ACC112 (cell line): ENCODE results near the gene SLC9A9.

Experiments
- H2AFZ ChIP-seq: fragments of 200-600 bp; sonication (generic); one replicate; pipeline ENCODE4 v1.6.0; 2017; ENCODE audit warnings: antibody characterized with exemption, low read length; ENCODE audit not compliant: unreplicated experiment
- H3K27ac ChIP-seq: fragments of 200-600 bp; sonication (generic); 2 replicates; pipeline ENCODE4 v1.5.1; 2014; ENCODE audit warnings: low read depth, mild to moderate bottlenecking, antibody characterized with exemption, low read length, moderate library complexity
- H3K27me3 ChIP-seq: fragments of 200-600 bp; sonication (generic); 2 replicates; pipeline ENCODE4 v1.6.1; 2014; ENCODE audit warnings: mild to moderate bottlenecking, antibody characterized with exemption, low read length, moderate library complexity, mixed read lengths; ENCODE audit not compliant: insufficient read depth
- H3K36me3 ChIP-seq: fragments of 200-600 bp; sonication (generic); 2 replicates; pipeline ENCODE4 v1.6.1; 2016; ENCODE audit warnings: mild to moderate bottlenecking, antibody characterized with exemption, low read length, moderate library complexity, mixed read lengths; ENCODE audit not compliant: insufficient read depth
- H3K4me1 ChIP-seq: fragments of 200-600 bp; sonication (generic); one replicate; pipeline ENCODE4 v1.6.1; 2016; ENCODE audit warnings: low read length, mixed read lengths; ENCODE audit not compliant: insufficient read depth, unreplicated experiment, control insufficient read depth
- H3K4me3 ChIP-seq: fragments of 200-600 bp; sonication (generic); 2 replicates; pipeline ENCODE4 v1.5.1; 2014; ENCODE audit warnings: mild to moderate bottlenecking, low read depth, low read length
- H3K79me2 ChIP-seq: fragments of 200-600 bp; sonication (generic); one replicate; pipeline ENCODE4 v1.6.0; 2016; ENCODE audit warnings: low read length; ENCODE audit not compliant: control insufficient read depth, unreplicated experiment, insufficient read depth

SLC9A9 gene

GRCh38 chr3:143565951-143566350 is 282.3 kb downstream of the SLC9A9 start:
- H3K36me3 ChIP-seq, result no peaks in the 10 kb centered on the region
- H3K27me3 ChIP-seq, result no peaks in the 10 kb centered on the region
- peaks cover 5% of the 10 kb centered on the region for H3K4me1 ChIP-seq
- H3K4me3 ChIP-seq, result no peak overlapping the region
- no peak overlapping the region for H2AFZ ChIP-seq
- H3K79me2 ChIP-seq, result no peaks in the 10 kb centered on the region
- no peak overlapping the region for H3K27ac ChIP-seq

- H2AFZ ChIP-seq, result no peak overlapping the region
- no peak overlapping the region for H3K27ac ChIP-seq
- H3K27me3 ChIP-seq, result no peaks in the 10 kb centered on the region
- H3K4me3 ChIP-seq, result no peak overlapping the region
- H3K79me2 ChIP-seq, result no peaks in the 10 kb centered on the region
- H3K4me1 ChIP-seq, result peaks cover 5% of the 10 kb centered on the region
- no peaks in the 10 kb centered on the region for H3K36me3 ChIP-seq
Observed at GRCh38 chr3:143563786-143564185, 284.5 kb downstream of the SLC9A9 start.

DNA sequence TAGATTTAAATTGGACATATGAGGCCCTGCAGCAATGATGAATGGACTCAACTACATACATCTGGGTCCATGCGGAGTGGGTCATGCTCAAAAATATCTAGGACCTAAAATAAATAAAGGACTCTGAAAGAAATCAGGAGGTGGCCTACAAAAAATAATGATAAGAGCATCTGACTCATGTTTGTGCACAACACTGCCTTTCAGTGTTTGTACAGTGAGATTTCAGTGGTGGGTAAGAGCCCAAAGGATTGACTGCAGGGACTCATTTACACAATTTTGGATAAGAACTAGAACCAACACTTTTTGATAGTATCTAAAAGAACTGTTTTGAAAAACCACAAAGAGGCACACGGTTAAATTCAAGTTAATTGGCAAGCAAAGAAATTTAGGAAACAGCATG is 285.5 kb downstream of the SLC9A9 start:
- H2AFZ ChIP-seq, result no peak overlapping the region
- H3K36me3 ChIP-seq, result no peaks in the 10 kb centered on the region
- H3K27ac ChIP-seq, result no peak overlapping the region
- H3K79me2 ChIP-seq, result no peaks in the 10 kb centered on the region
- no peak overlapping the region for H3K4me3 ChIP-seq
- H3K4me1 ChIP-seq, result peaks cover 1% of the 10 kb centered on the region
- no peaks in the 10 kb centered on the region for H3K27me3 ChIP-seq

DNA sequence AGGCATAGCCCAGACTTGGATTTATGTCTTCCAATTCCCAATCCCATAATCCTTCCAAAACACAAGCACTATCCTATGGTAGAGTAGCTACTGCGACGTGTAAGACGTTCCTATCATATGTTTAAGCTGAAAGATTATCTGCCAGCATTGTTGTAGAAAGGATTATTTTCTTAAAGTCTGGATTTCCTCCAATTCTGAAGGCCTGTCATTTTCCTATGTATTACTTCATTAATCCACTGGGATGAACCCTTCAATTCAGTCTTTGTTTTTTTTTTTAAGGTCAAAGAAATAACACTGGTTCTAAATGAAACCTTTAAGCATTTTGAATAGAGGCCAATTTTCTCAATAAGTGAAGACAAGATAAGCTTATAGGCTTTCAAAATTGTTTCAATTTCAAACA is 289.0 kb downstream of the SLC9A9 start:
- no peak overlapping the region for H3K27ac ChIP-seq
- no peak overlapping the region for H3K4me3 ChIP-seq
- no peak overlapping the region for H2AFZ ChIP-seq
- H3K27me3 ChIP-seq, result no peaks in the 10 kb centered on the region
- H3K79me2 ChIP-seq, result no peaks in the 10 kb centered on the region
- H3K4me1 ChIP-seq, result no peaks in the 10 kb centered on the region
- H3K36me3 ChIP-seq, result no peaks in the 10 kb centered on the region

DNA sequence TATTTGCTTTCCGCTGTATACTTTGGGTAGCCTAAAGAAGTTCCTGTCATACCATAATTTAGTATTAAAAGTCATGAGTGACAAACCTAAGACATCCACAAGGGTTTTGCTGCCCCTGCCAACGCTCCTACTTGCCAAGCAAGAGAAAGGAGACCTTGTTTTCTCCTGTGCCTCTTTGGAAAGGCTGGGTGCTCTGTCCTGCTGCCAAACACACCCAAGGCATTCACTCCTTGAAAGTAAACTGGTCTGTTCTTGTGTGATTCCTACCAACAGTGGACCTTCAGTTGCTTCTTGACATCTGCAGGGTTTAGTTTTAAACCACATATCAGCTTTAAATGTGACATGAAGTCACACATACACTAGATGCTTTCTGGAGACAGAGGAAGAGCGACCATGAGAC is 295.4 kb downstream of the SLC9A9 start:
- no peak overlapping the region for H3K27ac ChIP-seq
- H3K27me3 ChIP-seq, result no peaks in the 10 kb centered on the region
- H3K4me1 ChIP-seq, result no peaks in the 10 kb centered on the region
- H2AFZ ChIP-seq, result no peak overlapping the region
- H3K4me3 ChIP-seq, result no peak overlapping the region
- no peaks in the 10 kb centered on the region for H3K36me3 ChIP-seq
- H3K79me2 ChIP-seq, result no peaks in the 10 kb centered on the region

DNA sequence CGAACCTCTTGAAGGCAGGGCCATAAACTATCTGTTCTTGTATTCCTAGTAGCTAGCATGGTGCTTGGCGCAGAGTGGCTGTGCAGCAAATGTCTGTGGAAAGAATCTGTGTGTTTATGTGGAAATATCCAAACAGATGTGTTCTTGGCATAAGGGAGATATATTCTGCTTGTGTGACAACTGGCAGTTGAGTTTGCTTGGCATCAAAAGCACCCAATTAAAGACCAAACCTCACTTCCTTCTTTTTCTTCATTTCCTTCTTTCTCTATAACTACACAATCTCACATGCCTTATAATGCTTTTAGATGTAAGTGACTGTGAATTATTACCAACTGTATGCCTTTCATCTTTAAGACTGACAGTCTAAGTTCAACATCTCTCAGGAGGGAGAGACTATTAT is 296.5 kb downstream of the SLC9A9 start:
- Histone ChIP-seq H3K79me2 (no peaks in the 10 kb centered on the region), H3K27ac (no peak overlapping the region), H3K4me1 (no peaks in the 10 kb centered on the region), H3K36me3 (no peaks in the 10 kb centered on the region), H3K27me3 (no peaks in the 10 kb centered on the region), H3K4me3 (no peak overlapping the region), H2AFZ (no peak overlapping the region)

DNA sequence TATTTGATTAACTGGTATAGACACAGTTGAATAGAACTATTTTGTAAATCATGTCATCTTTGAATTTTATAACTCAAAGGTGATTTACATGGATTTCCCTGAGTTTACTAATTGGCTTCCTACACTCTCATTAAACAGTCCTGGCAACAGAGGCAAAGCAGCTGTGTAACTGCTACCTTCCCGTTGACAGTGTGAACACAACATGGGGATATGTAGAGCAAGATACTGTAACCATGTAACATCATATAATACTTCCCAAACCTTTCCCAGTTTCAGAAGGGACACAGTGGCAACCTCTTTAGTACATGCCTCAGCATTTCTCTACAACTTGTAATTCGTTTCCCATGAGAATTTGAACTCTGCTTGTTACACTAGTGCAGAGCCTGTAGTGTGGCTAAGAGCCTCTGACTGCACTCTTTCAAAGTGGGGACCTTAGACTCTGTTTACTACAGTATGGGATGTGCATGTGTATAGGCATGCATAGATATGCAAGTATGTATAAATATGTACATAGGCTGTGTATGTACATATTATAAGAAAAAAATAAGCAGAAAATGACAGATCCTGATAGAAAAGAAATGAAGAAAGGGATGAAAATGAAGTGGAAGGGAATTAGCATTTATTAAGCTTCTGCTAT is 299.3 kb downstream of the SLC9A9 start:
- H3K27ac ChIP-seq, result no peak overlapping the region
- no peaks in the 10 kb centered on the region for H3K36me3 ChIP-seq
- H2AFZ ChIP-seq, result no peak overlapping the region
- no peak overlapping the region for H3K4me3 ChIP-seq
- H3K4me1 ChIP-seq, result no peaks in the 10 kb centered on the region
- no peaks in the 10 kb centered on the region for H3K27me3 ChIP-seq
- H3K79me2 ChIP-seq, result no peaks in the 10 kb centered on the region

GRCh38 chr3:143548393-143548792 is 299.9 kb downstream of the SLC9A9 start:
- Histone ChIP-seq H3K27ac (no peak overlapping the region), H3K27me3 (no peaks in the 10 kb centered on the region)

DNA sequence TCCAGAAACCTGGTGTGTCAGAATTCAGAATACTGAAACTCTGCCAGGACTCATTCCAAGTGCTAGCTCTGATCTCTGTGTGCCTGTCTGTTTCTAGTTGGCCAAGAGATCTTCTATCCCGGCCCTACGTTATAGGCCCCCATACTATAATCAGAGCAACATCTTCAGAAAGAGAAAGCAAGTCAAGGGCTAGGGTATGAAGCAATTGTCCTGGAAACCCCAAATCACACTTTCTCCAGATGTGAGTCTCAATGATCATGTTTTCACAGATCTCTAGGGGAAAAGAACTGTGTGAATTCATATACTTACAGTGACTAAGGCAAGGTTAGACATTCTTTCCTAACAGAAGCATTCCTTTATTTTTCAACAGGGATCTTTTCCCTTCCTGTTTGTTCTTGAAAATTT is 309.7 kb downstream of the SLC9A9 start:
- H2AFZ ChIP-seq, result peak overlapping the region; percentile 10

More at GRCh38 chr3:143548393-143548792, 299.9 kb downstream of the SLC9A9 start:
- no peak overlapping the region for H3K4me3 ChIP-seq
- H3K4me1 ChIP-seq, result no peaks in the 10 kb centered on the region
- no peaks in the 10 kb centered on the region for H3K36me3 ChIP-seq
- no peak overlapping the region for H2AFZ ChIP-seq
- H3K79me2 ChIP-seq, result no peaks in the 10 kb centered on the region

GRCh38 chr3:143538061-143538460 is 310.2 kb downstream of the SLC9A9 start:
- H3K27me3 ChIP-seq, result no peaks in the 10 kb centered on the region
- H3K36me3 ChIP-seq, result no peaks in the 10 kb centered on the region
- H3K27ac ChIP-seq, result peak overlapping the region; percentile 91
- H3K79me2 ChIP-seq, result no peaks in the 10 kb centered on the region
- peak overlapping the region; percentile 10 for H2AFZ ChIP-seq
- H3K4me1 ChIP-seq, result peaks cover 38% of the 10 kb centered on the region
- H3K4me3 ChIP-seq, result peak overlapping the region; percentile 16; the same call in 1 of the 2 replicates

More for the DNA sequence above, 309.7 kb downstream of the SLC9A9 start:
- Histone ChIP-seq H3K27ac (peak overlapping the region; percentile 91), H3K4me3 (peak overlapping the region; percentile 16; the same call in 1 of the 2 replicates), H3K27me3 (no peaks in the 10 kb centered on the region), H3K4me1 (peaks cover 38% of the 10 kb centered on the region), H3K36me3 (no peaks in the 10 kb centered on the region), H3K79me2 (no peaks in the 10 kb centered on the region)

DNA sequence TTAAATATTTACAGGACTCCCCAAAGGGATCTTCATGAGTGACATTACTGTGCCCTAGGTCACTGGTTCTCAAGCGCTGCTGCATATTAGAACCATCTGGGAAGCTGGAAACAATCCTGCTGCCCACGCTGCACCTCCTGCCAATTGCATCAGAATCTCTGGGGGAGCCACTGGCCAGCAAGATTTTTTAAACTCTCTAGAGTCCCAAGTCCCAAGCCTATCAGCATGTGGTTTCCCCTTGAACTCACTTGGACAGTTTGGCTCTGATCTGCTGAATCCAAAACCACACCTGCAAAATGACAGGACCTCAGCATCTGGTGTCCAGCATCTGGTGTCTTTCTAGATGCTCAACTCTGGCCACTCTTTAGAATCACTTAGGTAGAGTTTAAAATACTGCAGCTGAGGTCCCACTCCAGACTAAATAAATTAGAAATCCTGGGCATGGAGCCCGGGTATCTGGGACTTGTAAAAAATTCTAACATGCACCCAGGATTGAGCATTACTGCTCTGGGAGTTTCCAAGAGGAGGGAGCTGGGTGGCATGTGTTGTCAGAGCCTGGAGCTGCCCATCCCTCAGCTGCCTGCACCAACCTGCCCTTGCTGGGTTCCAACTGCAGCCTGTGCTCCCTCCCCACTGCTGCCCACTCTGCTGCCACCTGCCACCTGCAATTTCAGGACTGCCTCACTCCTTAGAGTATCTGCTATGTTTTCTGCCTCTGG is 311.3 kb downstream of the SLC9A9 start:
- peak overlapping the region; percentile 79 for H2AFZ ChIP-seq
- H3K27me3 ChIP-seq, result no peaks in the 10 kb centered on the region
- H3K4me1 ChIP-seq, result peaks cover 38% of the 10 kb centered on the region
- peak overlapping the region; percentile 52 for H3K4me3 ChIP-seq
- peak overlapping the region; percentile 91 for H3K27ac ChIP-seq
- no peaks in the 10 kb centered on the region for H3K36me3 ChIP-seq
- H3K79me2 ChIP-seq, result no peaks in the 10 kb centered on the region
